Astrocyte (in vitro differentiated cells and primary cell): Measurements from ENCODE around the gene EMX2. TPM values are rescaled to one million over a fixed set of nuclear protein-coding genes. Genes with fewer than 3 reads are reported as not detected.

ENCODE experiments used
- DNase-seq: peaks from one replicate; pipeline ENCODE4 v3.0.0-alpha.2; 2010; ENCODE audit warnings: low read depth
- FAIRE-seq: peaks from 2 replicates; lab custom pipeline; 2011; peaks lifted over from hg19 to GRCh38; lab: Jason Lieb, UNC
- H2AFZ ChIP-seq: 2 replicates; pipeline ENCODE4 v1.6.0; 2012; ENCODE audit warnings: low read depth, low read length, inconsistent platforms
- H3K27ac ChIP-seq: 2 replicates; pipeline ENCODE4 v1.5.1; 2011; ENCODE audit warnings: low read depth, low read length, inconsistent platforms
- H3K27me3 ChIP-seq: 2 replicates; pipeline ENCODE4 v1.6.0; 2011; ENCODE audit warnings: low read length, inconsistent platforms; ENCODE audit not compliant: insufficient read depth
- H3K36me3 ChIP-seq: 2 replicates; pipeline ENCODE4 v1.5.1; 2011; ENCODE audit warnings: low read length, inconsistent platforms; ENCODE audit not compliant: insufficient read depth
- H3K4me1 ChIP-seq: 2 replicates; pipeline ENCODE4 v1.5.1; 2011; ENCODE audit warnings: low read length, inconsistent platforms; ENCODE audit not compliant: insufficient read depth
- H3K4me2 ChIP-seq: 2 replicates; pipeline ENCODE4 v1.6.0; 2012; ENCODE audit warnings: low read length, inconsistent platforms
- H3K4me3 ChIP-seq: 2 replicates; pipeline ENCODE4 v1.5.1; 2011; ENCODE audit warnings: low read depth, mild to moderate bottlenecking, low read length, inconsistent platforms; ENCODE audit not compliant: insufficient read depth
- H3K79me2 ChIP-seq: 2 replicates; pipeline ENCODE4 v1.6.0; 2012; ENCODE audit warnings: mild to moderate bottlenecking, low read length, inconsistent platforms; ENCODE audit not compliant: insufficient read depth
- H3K9ac ChIP-seq: 2 replicates; pipeline ENCODE4 v1.6.0; 2012; ENCODE audit warnings: mild to moderate bottlenecking, low read length, inconsistent platforms
- H3K9me3 ChIP-seq: 2 replicates; pipeline ENCODE4 v1.5.1; 2012; ENCODE audit warnings: low read depth, mild to moderate bottlenecking, low read length, inconsistent platforms; ENCODE audit not compliant: insufficient read depth
- H4K20me1 ChIP-seq: 2 replicates; pipeline ENCODE4 v1.6.0; 2012; ENCODE audit warnings: low read length, inconsistent platforms; ENCODE audit not compliant: insufficient read depth
- H3K27ac Mint-ChIP-seq: one replicate; pipeline ENCODE4 v1.8.0; 2021; ENCODE audit warnings: mild to moderate bottlenecking, mixed read lengths; ENCODE audit not compliant: unreplicated experiment
- H3K27me3 Mint-ChIP-seq: one replicate; pipeline ENCODE4 v1.8.0; 2021; ENCODE audit warnings: low read depth, mixed read lengths; ENCODE audit not compliant: unreplicated experiment
- H3K36me3 Mint-ChIP-seq: one replicate; pipeline ENCODE4 v1.8.0; 2021; ENCODE audit warnings: low read depth, mixed read lengths; ENCODE audit not compliant: unreplicated experiment
- H3K4me1 Mint-ChIP-seq: one replicate; pipeline ENCODE4 v1.8.0; 2021; ENCODE audit warnings: low read depth, mixed read lengths; ENCODE audit not compliant: unreplicated experiment
- H3K4me3 Mint-ChIP-seq: one replicate; pipeline ENCODE4 v1.8.0; 2021; ENCODE audit warnings: mild to moderate bottlenecking, moderate library complexity, mixed read lengths; ENCODE audit not compliant: unreplicated experiment
- H3K9me3 Mint-ChIP-seq: one replicate; pipeline ENCODE4 v1.8.0; 2021; ENCODE audit warnings: mild to moderate bottlenecking, mixed read lengths; ENCODE audit not compliant: unreplicated experiment
- EZH2 ChIP-seq: IDR thresholded peaks from 2 replicates; pipeline ENCODE4 v1.6.1; 2012; ENCODE audit warnings: mild to moderate bottlenecking, low read length, inconsistent platforms; ENCODE audit not compliant: insufficient read depth
- total RNA-seq: library from RNA; stranded (reverse); gene quantifications from 2 replicates; pipeline ENCODE4 v1.2.1, GENCODE V29; 2021
- TF ChIP-seq, protein P1 (sequence below): IDR thresholded peaks from 2 replicates; pipeline ENCODE4 v1.5.1; 2011; ENCODE audit warnings: low read depth, mild to moderate bottlenecking, inconsistent platforms, low read length, moderate library complexity; ENCODE audit not compliant: insufficient read depth

Gene EMX2
- total RNA-seq, 1 donor from 2014 or later = not detected

DNA sequence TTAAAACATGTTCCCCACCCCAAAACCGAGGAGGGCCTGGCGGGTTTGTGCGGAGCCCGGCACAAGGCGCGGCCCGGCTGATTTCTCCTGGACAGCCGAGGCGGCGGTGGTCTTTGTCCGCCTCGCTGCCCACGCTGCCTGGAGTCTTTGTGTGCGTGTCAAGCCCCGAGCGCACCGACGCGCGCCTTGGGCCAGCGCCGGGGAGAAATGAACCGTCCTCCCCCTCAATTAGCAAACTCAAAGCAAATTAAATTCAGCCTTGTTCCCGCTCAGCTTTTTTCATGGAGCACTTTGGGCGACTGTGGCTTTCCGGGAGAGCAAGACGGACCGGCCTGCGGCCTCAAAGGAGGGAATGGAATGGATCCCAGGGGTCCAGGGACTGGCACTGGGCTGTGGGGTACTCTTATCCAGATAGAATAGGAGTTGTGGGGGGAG, 4.1 kb downstream of the EMX2 start:
- Mint-ChIP-seq H3K27ac (no peak overlapping the region), H3K27me3 (peaks cover 79% of the 10 kb centered on the region), H3K36me3 (no peaks in the 10 kb centered on the region), H3K4me1 (peaks cover 3% of the 10 kb centered on the region), H3K4me3 (no peak overlapping the region), H3K9me3 (peaks cover 12% of the 10 kb centered on the region)
- Histone ChIP-seq H3K27ac (no peak overlapping the region), H4K20me1 (peaks cover 11% of the 10 kb centered on the region), H3K4me2 (peak overlapping the region; percentile 84), H3K79me2 (peaks cover 48% of the 10 kb centered on the region), H3K9ac (peak overlapping the region; percentile 70), H3K9me3 (no peaks in the 10 kb centered on the region), H2AFZ (no peak overlapping the region), H3K4me3 (no peak overlapping the region), H3K27me3 (peaks cover 88% of the 10 kb centered on the region), H3K36me3 (no peaks in the 10 kb centered on the region), H3K4me1 (peaks cover 3% of the 10 kb centered on the region)
- TF ChIP-seq, protein P1, sequence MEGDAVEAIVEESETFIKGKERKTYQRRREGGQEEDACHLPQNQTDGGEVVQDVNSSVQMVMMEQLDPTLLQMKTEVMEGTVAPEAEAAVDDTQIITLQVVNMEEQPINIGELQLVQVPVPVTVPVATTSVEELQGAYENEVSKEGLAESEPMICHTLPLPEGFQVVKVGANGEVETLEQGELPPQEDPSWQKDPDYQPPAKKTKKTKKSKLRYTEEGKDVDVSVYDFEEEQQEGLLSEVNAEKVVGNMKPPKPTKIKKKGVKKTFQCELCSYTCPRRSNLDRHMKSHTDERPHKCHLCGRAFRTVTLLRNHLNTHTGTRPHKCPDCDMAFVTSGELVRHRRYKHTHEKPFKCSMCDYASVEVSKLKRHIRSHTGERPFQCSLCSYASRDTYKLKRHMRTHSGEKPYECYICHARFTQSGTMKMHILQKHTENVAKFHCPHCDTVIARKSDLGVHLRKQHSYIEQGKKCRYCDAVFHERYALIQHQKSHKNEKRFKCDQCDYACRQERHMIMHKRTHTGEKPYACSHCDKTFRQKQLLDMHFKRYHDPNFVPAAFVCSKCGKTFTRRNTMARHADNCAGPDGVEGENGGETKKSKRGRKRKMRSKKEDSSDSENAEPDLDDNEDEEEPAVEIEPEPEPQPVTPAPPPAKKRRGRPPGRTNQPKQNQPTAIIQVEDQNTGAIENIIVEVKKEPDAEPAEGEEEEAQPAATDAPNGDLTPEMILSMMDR = no peak
- no peak for TF ChIP-seq EZH2
- FAIRE-seq (no peak), DNase-seq (no peak)

DNA sequence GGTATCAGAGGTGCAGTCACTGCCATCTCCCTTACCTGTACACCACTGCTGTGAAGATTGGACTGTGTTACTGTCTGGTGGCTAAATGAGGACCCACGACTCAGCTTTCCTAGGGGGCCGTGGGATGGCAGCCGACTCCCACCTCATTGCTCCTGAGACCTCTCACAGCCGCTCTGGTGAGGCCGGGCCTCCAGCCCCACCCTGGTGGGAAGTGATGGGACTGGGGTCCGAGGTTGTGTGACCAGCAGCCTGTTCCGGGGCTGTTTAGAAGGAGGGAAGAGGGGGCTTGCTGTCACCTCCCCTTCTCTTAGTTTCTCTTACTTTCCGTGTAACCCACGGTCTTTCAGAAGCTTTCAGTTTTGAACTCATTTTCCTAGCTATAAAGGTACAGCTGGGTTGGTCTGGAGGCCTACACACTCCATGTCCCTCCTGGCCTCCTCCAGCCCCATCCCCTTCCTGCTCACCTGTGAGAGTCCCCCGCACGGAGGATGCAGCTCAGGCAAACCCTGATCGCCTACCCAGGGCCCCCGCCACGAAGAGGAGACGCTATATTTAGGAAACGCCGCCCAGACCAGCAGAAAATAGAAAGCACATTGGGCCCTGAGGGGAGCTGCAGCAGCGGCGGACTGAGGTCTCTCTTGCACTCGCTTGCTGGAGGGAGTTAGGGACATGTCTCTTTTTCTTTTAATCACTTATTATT, 4.6 kb downstream of the EMX2 start:
- Histone ChIP-seq H3K4me1 (peaks cover 3% of the 10 kb centered on the region), H3K9me3 (no peaks in the 10 kb centered on the region), H3K4me2 (peak overlapping the region; percentile 84), H3K27ac (no peak overlapping the region), H3K9ac (peak overlapping the region; percentile 70), H3K36me3 (no peaks in the 10 kb centered on the region), H4K20me1 (peaks cover 11% of the 10 kb centered on the region), H3K79me2 (peaks cover 48% of the 10 kb centered on the region), H2AFZ (no peak overlapping the region), H3K4me3 (peak overlapping the region; percentile 5), H3K27me3 (peaks cover 87% of the 10 kb centered on the region)
- Mint-ChIP-seq H3K36me3 (no peaks in the 10 kb centered on the region), H3K9me3 (peaks cover 13% of the 10 kb centered on the region), H3K27me3 (peaks cover 81% of the 10 kb centered on the region), H3K4me3 (no peak overlapping the region), H3K4me1 (peaks cover 3% of the 10 kb centered on the region), H3K27ac (peak overlapping the region; percentile 62)
- FAIRE-seq (no peak), DNase-seq (no peak)
- TF ChIP-seq EZH2 = no peak
- TF ChIP-seq, protein P1 = no peak
